ENCODE measurements around the gene DAZAP1. TPM values are rescaled to one million over a fixed set of nuclear protein-coding genes. Genes with fewer than 3 reads are reported as not detected.
"Not testable (repeated sequence)": the region's sequence is repeated elsewhere in the genome, so short reads cannot be mapped to it uniquely, and the experiment has no call there.

The DAZAP1 gene
- total and polyA plus RNA-seq, 2 experiments from 2014 or later: 11.0 to 56.6 TPM

GRCh38 chr19:1417681-1418495 lies 10.5 kb downstream of the DAZAP1 start:
- Histone ChIP-seq H3K9me2 (ENCODE audit: insufficient read depth) (no peaks in the 10 kb centered on the region), H4K20me1 (ENCODE audit: insufficient read depth) (peaks cover 4% of the 10 kb centered on the region; the same call in 1 of the 2 replicates), H3K27me3 (replicated peaks; ENCODE audit: insufficient read depth) (no peaks in the 10 kb centered on the region), H3K36me3 (ENCODE audit: low read depth) (peaks cover 4% of the 10 kb centered on the region; the same call in 1 of the 2 replicates), H3K9ac (no peak overlapping the region), H3K4me1 (ENCODE audit: insufficient read depth) (peaks cover 14% of the 10 kb centered on the region), H3K4me3 (no peak overlapping the region), H3K27ac (no peak overlapping the region), H3K4me2 (ENCODE audit: unreplicated experiment) (no peak overlapping the region), H3F3A (ENCODE audit: insufficient read depth) (peaks cover 10% of the 10 kb centered on the region; the same call in 1 of the 2 replicates), H3K79me2 (ENCODE audit: insufficient read depth) (peaks cover 99% of the 10 kb centered on the region), H2AFZ (no peak overlapping the region), H3K9me3 (ENCODE audit: low read depth) (no peaks in the 10 kb centered on the region)
- no peak for DNase-seq
- 93 to 94% methylated on average over 30 of the region's 30 CpGs for WGBS, 2 experiments (ENCODE audit: low coverage in 1 of 2, low lambda C conversion rate in 2 of 2, missing lambda C conversion rate in 2 of 2)
- in situ Hi-C loops (cut with MboI): no loop called here
- TF ChIP-seq EZH2phosphoT487 (IDR thresholded peaks at IDR 0.05; ENCODE audit: insufficient read depth, low read depth) (no peak), EZH2 (IDR thresholded peaks at IDR 0.05; ENCODE audit: insufficient read depth, poor library complexity, severe bottlenecking) (no peak)

- Histone ChIP-seq H3K79me2 (ENCODE audit: insufficient read depth) (peaks cover 99% of the 10 kb centered on the region), H3K4me3 (no peak overlapping the region), H2AFZ (no peak overlapping the region), H3K4me2 (ENCODE audit: unreplicated experiment) (no peak overlapping the region), H3K4me1 (ENCODE audit: insufficient read depth) (peaks cover 14% of the 10 kb centered on the region), H3K9me2 (ENCODE audit: insufficient read depth) (no peaks in the 10 kb centered on the region), H3K27ac (no peak overlapping the region), H3K9ac (no peak overlapping the region), H4K20me1 (ENCODE audit: insufficient read depth) (peaks cover 4% of the 10 kb centered on the region; the same call in 1 of the 2 replicates), H3K27me3 (replicated peaks; ENCODE audit: insufficient read depth) (no peaks in the 10 kb centered on the region), H3F3A (ENCODE audit: insufficient read depth) (peaks cover 10% of the 10 kb centered on the region; the same call in 1 of the 2 replicates), H3K9me3 (ENCODE audit: low read depth) (no peaks in the 10 kb centered on the region), H3K36me3 (ENCODE audit: low read depth) (peaks cover 6% of the 10 kb centered on the region; the same call in 1 of the 2 replicates)
- in situ Hi-C loops (cut with MboI): no loop called here
- DNase-seq: no peak
- TF ChIP-seq EZH2phosphoT487 (IDR thresholded peaks at IDR 0.05; ENCODE audit: insufficient read depth, low read depth): no peak
- no peak for TF ChIP-seq EZH2 (IDR thresholded peaks at IDR 0.05; ENCODE audit: insufficient read depth, poor library complexity, severe bottlenecking)
- 93% methylated on average over 13 of the region's 13 CpGs for WGBS, 2 experiments (ENCODE audit: low coverage in 1 of 2, low lambda C conversion rate in 2 of 2, missing lambda C conversion rate in 2 of 2)
These were observed 11.1 kb downstream of the DAZAP1 start for GRCh38 chr19:1418496-1418775.

- Histone ChIP-seq H3K4me1 (ENCODE audit: insufficient read depth) (peaks cover 14% of the 10 kb centered on the region), H3K9me2 (ENCODE audit: insufficient read depth) (no peaks in the 10 kb centered on the region), H4K20me1 (ENCODE audit: insufficient read depth) (peaks cover 4% of the 10 kb centered on the region; the same call in 1 of the 2 replicates), H3F3A (ENCODE audit: insufficient read depth) (peaks cover 10% of the 10 kb centered on the region; the same call in 1 of the 2 replicates), H3K27me3 (replicated peaks; ENCODE audit: insufficient read depth) (no peaks in the 10 kb centered on the region), H2AFZ (no peak overlapping the region), H3K36me3 (ENCODE audit: low read depth) (peaks cover 7% of the 10 kb centered on the region; the same call in 1 of the 2 replicates), H3K9me3 (ENCODE audit: low read depth) (no peaks in the 10 kb centered on the region), H3K9ac (no peak overlapping the region), H3K4me3 (no peak overlapping the region), H3K79me2 (ENCODE audit: insufficient read depth) (peaks cover 98% of the 10 kb centered on the region), H3K4me2 (ENCODE audit: unreplicated experiment) (no peak overlapping the region), H3K27ac (no peak overlapping the region)
- no peak for DNase-seq
- WGBS, 2 experiments (ENCODE audit: low coverage in 1 of 2, low lambda C conversion rate in 2 of 2, missing lambda C conversion rate in 2 of 2): 88% methylated on average over 21 of the region's 21 CpGs
- TF ChIP-seq EZH2phosphoT487 (IDR thresholded peaks at IDR 0.05; ENCODE audit: insufficient read depth, low read depth): no peak
- TF ChIP-seq EZH2 (IDR thresholded peaks at IDR 0.05; ENCODE audit: insufficient read depth, poor library complexity, severe bottlenecking): no peak
- in situ Hi-C loops (cut with MboI): no loop called here
These were observed 11.8 kb downstream of the DAZAP1 start for GRCh38 chr19:1418951-1419738.

GRCh38 chr19:1420085-1420484 lies 12.7 kb downstream of the DAZAP1 start:
- DNase-seq; in situ Hi-C loops (cut with MboI); H3K9me3 ChIP-seq (ENCODE audit: low read depth); H3K27me3 ChIP-seq (replicated peaks; ENCODE audit: insufficient read depth); H3K4me2 ChIP-seq (ENCODE audit: unreplicated experiment); H3K27ac ChIP-seq; H3K36me3 ChIP-seq (ENCODE audit: low read depth); H4K20me1 ChIP-seq (ENCODE audit: insufficient read depth); H3K9ac ChIP-seq; H3K9me2 ChIP-seq (ENCODE audit: insufficient read depth); H2AFZ ChIP-seq; H3K4me3 ChIP-seq; H3F3A ChIP-seq (ENCODE audit: insufficient read depth): not testable (repeated sequence)
- 95 to 96% methylated on average over 11 to 31 of the region's 43 CpGs for WGBS, 2 experiments (ENCODE audit: low coverage in 1 of 2, low lambda C conversion rate in 2 of 2, missing lambda C conversion rate in 2 of 2)
- peaks cover 14% of the 10 kb centered on the region for H3K4me1 ChIP-seq (ENCODE audit: insufficient read depth)
- peaks cover 97% of the 10 kb centered on the region for H3K79me2 ChIP-seq (ENCODE audit: insufficient read depth)
